Large intestine (tissue), 3 donors: ENCODE data around the gene SURF4. TPM values are rescaled to one million over a fixed set of nuclear protein-coding genes. Genes with fewer than 3 reads are reported as not detected.
"Not testable (repeated sequence)": the region's sequence is repeated elsewhere in the genome, so short reads cannot be mapped to it uniquely, and the experiment has no call there.

Experiments
- DNase-seq, 2 donors: peaks; one replicate each; pipeline versions ENCODE4 v3.0.0 to v3.0.0-alpha.2; 2013
- H3K27ac ChIP-seq: one replicate; pipeline ENCODE4 v1.5.1; 2013; ENCODE audit warnings: low read length
- H3K27me3 ChIP-seq: 2 replicates; pipeline ENCODE4 v1.6.1; 2013; ENCODE audit warnings: low read length; ENCODE audit not compliant: control insufficient read depth, insufficient read depth
- H3K36me3 ChIP-seq: 2 replicates; pipeline ENCODE4 v1.6.1; 2013; ENCODE audit warnings: low read length; ENCODE audit not compliant: control insufficient read depth, insufficient read depth
- H3K4me1 ChIP-seq: one replicate; pipeline ENCODE4 v1.6.1; 2013; ENCODE audit warnings: low read length; ENCODE audit not compliant: control insufficient read depth, insufficient read depth
- H3K4me3 ChIP-seq: one replicate; pipeline ENCODE4 v1.5.1; 2013; ENCODE audit warnings: low read length
- H3K9me3 ChIP-seq: one replicate; pipeline ENCODE4 v1.6.1; 2013; ENCODE audit warnings: mild to moderate bottlenecking, low read depth, low read length, moderate library complexity; ENCODE audit not compliant: control insufficient read depth
- whole genome bisulfite sequencing: methylation state at CpG from one replicate; pipeline ENCODE4 v1.1.5; 2013; ENCODE audit warnings: low lambda C conversion rate; ENCODE audit not compliant: insufficient coverage; 5-methylcytosine and 5-hydroxymethylcytosine counted together
- polyA plus RNA-seq: library from polyadenylated mRNA; unstranded; fragments of 120-200 nt; gene quantifications from one replicate; pipeline ENCODE4 v1.2.1, GENCODE V29; 2013

Gene SURF4
- polyA plus RNA-seq, 1 donor: 232 TPM

- peaks cover 23% of the 10 kb centered on the region for H3K4me1 ChIP-seq
- H3K36me3 ChIP-seq: peaks cover 57% of the 10 kb centered on the region
- peak within 1 kb of the TSS; percentile 96 for H3K4me3 ChIP-seq
- no CpG with 5 or more reads among the region's 70 CpGs for WGBS
- peak within 1 kb of the TSS; percentile 93 for H3K27ac ChIP-seq
- no peaks in the 10 kb centered on the region for H3K27me3 ChIP-seq
- peaks cover 7% of the 10 kb centered on the region for H3K9me3 ChIP-seq
- peak; percentile 91 to 96 for DNase-seq
Measured at GRCh38 chr9:133335924-133336811, 39.7 kb downstream of the SURF4 start, which contains the start of gene SURF6. SURF6 (minus strand) TSS chr9:133336188; CDS start chr9:133336132, 56 bp downstream.

GRCh38 chr9:133334888-133335287, 41.0 kb downstream of the SURF4 start:
- not testable (repeated sequence) for H3K27me3 ChIP-seq, DNase-seq, H3K9me3 ChIP-seq
- Histone ChIP-seq H3K36me3 (peaks cover 52% of the 10 kb centered on the region), H3K4me3 (peak overlapping the region; percentile 96), H3K27ac (peak overlapping the region; percentile 93), H3K4me1 (peaks cover 23% of the 10 kb centered on the region)
- WGBS: 60% methylated on average over 5 of the region's 11 CpGs

DNA sequence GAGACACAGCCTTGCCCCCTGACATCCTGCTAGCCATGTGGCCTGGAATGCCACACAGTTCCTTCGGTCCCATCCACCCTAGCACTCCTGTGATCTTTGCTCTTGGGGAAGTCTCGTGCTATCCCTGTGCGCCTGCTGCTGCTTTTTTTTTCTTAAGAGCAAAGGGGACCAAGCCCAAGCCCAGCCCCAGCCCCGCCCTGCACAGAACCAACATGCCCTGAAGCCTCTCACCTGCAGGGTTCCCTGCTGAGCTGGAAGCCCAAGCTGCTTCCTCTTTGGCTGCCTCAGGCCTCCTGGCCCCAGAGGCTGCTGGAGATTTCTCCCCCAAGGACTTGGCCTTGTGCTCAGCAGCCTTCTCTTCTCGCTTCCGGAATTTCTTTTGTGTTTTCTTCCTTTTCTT, 41.7 kb downstream of the SURF4 start:
- H3K4me3 ChIP-seq: peak overlapping the region; percentile 96
- no CpG with 5 or more reads among the region's 6 CpGs for WGBS
- H3K9me3 ChIP-seq: peaks cover 9% of the 10 kb centered on the region
- H3K27ac ChIP-seq: peak overlapping the region; percentile 93
- peaks cover 45% of the 10 kb centered on the region for H3K36me3 ChIP-seq
- DNase-seq: peak; percentile 95 to 97
- H3K4me1 ChIP-seq: peaks cover 23% of the 10 kb centered on the region
- H3K27me3 ChIP-seq: no peaks in the 10 kb centered on the region

- H3K27ac ChIP-seq: peak overlapping the region; percentile 93
- peaks cover 10% of the 10 kb centered on the region for H3K9me3 ChIP-seq
- DNase-seq: no peak
- no peaks in the 10 kb centered on the region for H3K27me3 ChIP-seq
- no CpG with 5 or more reads among the region's 10 CpGs for WGBS
- peaks cover 23% of the 10 kb centered on the region for H3K4me1 ChIP-seq
- H3K36me3 ChIP-seq: peaks cover 41% of the 10 kb centered on the region
- H3K4me3 ChIP-seq: no peak overlapping the region
Measured at GRCh38 chr9:133333566-133333965, 42.3 kb downstream of the SURF4 start.

DNA sequence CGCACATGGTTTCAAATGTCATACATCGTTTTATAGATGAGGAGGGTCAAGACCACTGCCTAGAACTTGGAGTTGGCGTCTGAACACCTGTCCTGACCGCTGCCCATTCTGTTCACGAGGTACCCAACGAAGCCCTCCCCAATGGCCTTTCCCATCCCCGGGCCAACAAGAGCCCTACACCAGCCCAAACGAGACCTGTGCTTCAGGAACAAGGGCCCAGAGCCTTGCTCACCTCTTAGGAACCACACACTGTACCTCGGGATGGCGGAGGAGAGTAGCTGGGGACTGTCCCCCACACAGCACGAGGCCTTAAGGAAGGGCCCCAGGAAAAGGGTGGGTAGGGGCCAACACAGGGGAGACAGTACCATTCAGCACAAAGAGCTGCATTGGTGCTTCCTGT, 42.8 kb downstream of the SURF4 start:
- peaks cover 10% of the 10 kb centered on the region for H3K9me3 ChIP-seq
- no CpG with 5 or more reads among the region's 11 CpGs for WGBS

GRCh38 chr9:133332381-133332730, 43.5 kb downstream of the SURF4 start:
- Histone ChIP-seq H3K9me3 (peaks cover 10% of the 10 kb centered on the region), H3K27me3 (no peaks in the 10 kb centered on the region), H3K4me3 (no peak overlapping the region), H3K27ac (no peak overlapping the region), H3K4me1 (peaks cover 23% of the 10 kb centered on the region), H3K36me3 (peaks cover 41% of the 10 kb centered on the region)
- WGBS: 95% methylated on average over 7 of the region's 20 CpGs
- no peak for DNase-seq

More for the DNA sequence above, 42.8 kb downstream of the SURF4 start:
- peaks cover 23% of the 10 kb centered on the region for H3K4me1 ChIP-seq
- H3K27me3 ChIP-seq: no peaks in the 10 kb centered on the region
- H3K36me3 ChIP-seq: peaks cover 41% of the 10 kb centered on the region
- H3K4me3 ChIP-seq: no peak overlapping the region
- DNase-seq: no peak
- H3K27ac ChIP-seq: peak overlapping the region; percentile 93

- H3K27me3 ChIP-seq: no peaks in the 10 kb centered on the region
- DNase-seq: no peak
- no peak overlapping the region for H3K4me3 ChIP-seq
- H3K9me3 ChIP-seq: peaks cover 10% of the 10 kb centered on the region
- 100% methylated on average over 11 of the region's 57 CpGs for WGBS
- peaks cover 41% of the 10 kb centered on the region for H3K36me3 ChIP-seq
- peaks cover 23% of the 10 kb centered on the region for H3K4me1 ChIP-seq
- H3K27ac ChIP-seq: no peak overlapping the region
Measured at GRCh38 chr9:133331641-133332380, 44.0 kb downstream of the SURF4 start.

DNA sequence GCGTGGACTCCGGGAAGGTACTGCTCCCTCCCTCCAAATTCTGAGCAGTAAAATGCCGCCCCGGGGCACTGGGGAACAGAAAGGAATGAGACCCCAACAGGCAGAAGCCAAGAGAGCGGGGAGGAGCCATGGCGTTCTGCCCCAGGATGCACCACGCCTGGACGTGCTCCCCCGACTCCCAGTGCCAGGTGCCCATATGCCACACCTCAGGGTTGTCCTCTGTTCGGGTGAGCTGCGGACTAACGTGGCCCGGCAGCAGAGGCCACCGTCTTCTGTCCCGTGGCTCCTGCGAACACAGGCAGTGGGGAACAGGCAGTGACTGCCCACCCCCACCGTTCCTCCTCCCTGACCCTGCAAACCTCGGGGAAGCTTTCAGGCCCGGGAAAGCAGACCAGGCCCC, 44.6 kb downstream of the SURF4 start:
- H3K36me3 ChIP-seq: peaks cover 41% of the 10 kb centered on the region
- DNase-seq: no peak
- no CpG with 5 or more reads among the region's 19 CpGs for WGBS
- no peak overlapping the region for H3K4me3 ChIP-seq
- H3K4me1 ChIP-seq: peaks cover 19% of the 10 kb centered on the region
- no peaks in the 10 kb centered on the region for H3K27me3 ChIP-seq
- peaks cover 10% of the 10 kb centered on the region for H3K9me3 ChIP-seq
- no peak overlapping the region for H3K27ac ChIP-seq

- not testable (repeated sequence) for H3K9me3 ChIP-seq, H3K27ac ChIP-seq, H3K27me3 ChIP-seq, H3K4me3 ChIP-seq
- Histone ChIP-seq H3K4me1 (peaks cover 17% of the 10 kb centered on the region), H3K36me3 (peaks cover 41% of the 10 kb centered on the region)
- 96% methylated on average over 10 of the region's 21 CpGs for WGBS
- peak in 1 of 2 donors; percentile 25 for DNase-seq
Measured at GRCh38 chr9:133329306-133330156, 46.3 kb downstream of the SURF4 start.
